Hepatocyte (in vitro differentiated cells): Measurements from ENCODE around the gene USE1. TPM values are rescaled to one million over a fixed set of nuclear protein-coding genes. Genes with fewer than 3 reads are reported as not detected.

Experiments
- DNase-seq: peaks from one replicate; pipeline ENCODE4 v3.0.0-alpha.2; 2016; ENCODE audit warnings: low spot score
- H2AFZ ChIP-seq: fragments of 200-600 bp; sonication (generic); 2 replicates; pipeline ENCODE4 v1.6.0; 2016; ENCODE audit warnings: antibody characterized with exemption, mild to moderate bottlenecking
- H3K27ac ChIP-seq: fragments of 200-600 bp; sonication (generic); 2 replicates; pipeline ENCODE4 v1.5.1; 2016; ENCODE audit warnings: mild to moderate bottlenecking
- H3K27me3 ChIP-seq: fragments of 200-600 bp; sonication (generic); 2 replicates; pipeline ENCODE4 v1.6.1; 2016
- H3K36me3 ChIP-seq: fragments of 200-600 bp; sonication (generic); replicated peaks from 2 replicates; pipeline ENCODE4 v1.5.1; 2016; ENCODE audit warnings: low read depth; ENCODE audit not compliant: insufficient read depth
- H3K4me1 ChIP-seq: fragments of 200-600 bp; sonication (generic); 2 replicates; pipeline ENCODE4 v1.5.1; 2016; ENCODE audit warnings: mild to moderate bottlenecking, moderate library complexity; ENCODE audit not compliant: insufficient read depth
- H3K4me2 ChIP-seq: fragments of 200-600 bp; sonication (generic); 2 replicates; pipeline ENCODE4 v1.6.0; 2016
- H3K4me3 ChIP-seq: fragments of 200-600 bp; sonication (generic); 2 replicates; pipeline ENCODE4 v1.5.1; 2016; ENCODE audit warnings: mild to moderate bottlenecking
- H3K79me2 ChIP-seq: fragments of 200-600 bp; sonication (generic); 2 replicates; pipeline ENCODE4 v1.6.0; 2017; ENCODE audit warnings: mild to moderate bottlenecking
- H3K9me2 ChIP-seq: fragments of 200-600 bp; sonication (generic); replicated peaks from 2 replicates; pipeline ENCODE4 v1.6.0; 2017; ENCODE audit warnings: mild to moderate bottlenecking; ENCODE audit not compliant: insufficient read depth
- H3K9me3 ChIP-seq: fragments of 200-600 bp; sonication (generic); 2 replicates; pipeline ENCODE4 v1.5.1; 2016; ENCODE audit warnings: low read depth, mild to moderate bottlenecking
- H4K20me1 ChIP-seq: fragments of 200-600 bp; sonication (generic); 2 replicates; pipeline ENCODE4 v1.6.0; 2016; ENCODE audit warnings: mild to moderate bottlenecking; ENCODE audit not compliant: insufficient read depth, poor library complexity, severe bottlenecking
- EZH2 ChIP-seq: fragments of 200-600 bp; sonication (generic); IDR thresholded peaks from 2 replicates; pipeline ENCODE4 v1.6.1; 2016; ENCODE audit warnings: antibody characterized with exemption, mild to moderate bottlenecking, borderline replicate concordance
- EZH2phosphoT487 ChIP-seq: fragments of 200-600 bp; sonication (generic); IDR thresholded peaks from one replicate; pipeline ENCODE4 v1.6.1; 2018; ENCODE audit warnings: antibody characterized with exemption, mild to moderate bottlenecking, low read depth, moderate library complexity; ENCODE audit not compliant: unreplicated experiment, severe bottlenecking
- WGBS: methylation state at CpG from one replicate; pipeline ENCODE4 v1.1.6; 2016; ENCODE audit warnings: low lambda C conversion rate; ENCODE audit errors: missing lambda C conversion rate; 5-methylcytosine and 5-hydroxymethylcytosine counted together
- polyA plus RNA-seq: library from polyadenylated mRNA; unstranded; fragments of >200 nt; fragmentation: Nextera tagmentation; extraction: Ambion mirVana; gene quantifications from 2 replicates; pipeline ENCODE4 v1.2.1, GENCODE V29; 2016
- total RNA-seq: library from RNA; depleted of rRNA; stranded (reverse); fragments of >200 nt; gene quantifications from 2 replicates; pipeline ENCODE4 v1.2.3, GENCODE V29; 2014
- TF ChIP-seq, protein P1 (sequence below): fragments of 200-600 bp; sonication (generic); IDR thresholded peaks from 2 replicates; pipeline ENCODE4 v1.5.1; 2016; ENCODE audit warnings: antibody characterized with exemption, mild to moderate bottlenecking; ENCODE audit not compliant: poor library complexity

Gene USE1
- total and polyA plus RNA-seq, 2 experiments from 2014 or later: 26.9 to 46.7 TPM

DNA sequence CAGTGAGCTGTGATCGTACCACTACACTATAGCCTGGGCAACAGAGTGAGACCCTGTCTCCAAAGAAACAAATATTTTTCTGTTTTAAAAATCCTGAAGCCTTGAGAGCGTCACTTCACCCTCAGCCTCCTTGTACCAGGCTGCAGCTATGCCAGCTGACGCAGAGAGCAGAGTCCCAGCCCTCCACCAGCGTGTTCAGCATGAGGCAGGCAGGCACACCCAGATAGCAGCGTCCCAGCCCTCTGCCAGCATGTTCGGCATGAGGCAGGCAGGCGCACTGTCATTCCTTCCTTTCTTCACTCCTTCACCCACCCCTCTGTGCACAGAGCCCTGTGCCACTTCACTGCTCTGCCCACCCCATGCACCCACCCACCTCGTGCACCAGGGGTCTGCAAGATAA, 43.3 kb upstream of the USE1 start:
- Histone ChIP-seq H3K79me2 (no peaks in the 10 kb centered on the region), H3K4me2 (no peak overlapping the region), H4K20me1 (no peaks in the 10 kb centered on the region), H3K4me3 (no peak overlapping the region), H3K9me2 (no peaks in the 10 kb centered on the region), H3K36me3 (no peaks in the 10 kb centered on the region), H3K4me1 (no peaks in the 10 kb centered on the region), H3K27ac (no peak overlapping the region), H3K9me3 (no peaks in the 10 kb centered on the region), H3K27me3 (no peaks in the 10 kb centered on the region), H2AFZ (no peak overlapping the region)
- TF ChIP-seq EZH2phosphoT487: no peak
- TF ChIP-seq, protein P1, sequence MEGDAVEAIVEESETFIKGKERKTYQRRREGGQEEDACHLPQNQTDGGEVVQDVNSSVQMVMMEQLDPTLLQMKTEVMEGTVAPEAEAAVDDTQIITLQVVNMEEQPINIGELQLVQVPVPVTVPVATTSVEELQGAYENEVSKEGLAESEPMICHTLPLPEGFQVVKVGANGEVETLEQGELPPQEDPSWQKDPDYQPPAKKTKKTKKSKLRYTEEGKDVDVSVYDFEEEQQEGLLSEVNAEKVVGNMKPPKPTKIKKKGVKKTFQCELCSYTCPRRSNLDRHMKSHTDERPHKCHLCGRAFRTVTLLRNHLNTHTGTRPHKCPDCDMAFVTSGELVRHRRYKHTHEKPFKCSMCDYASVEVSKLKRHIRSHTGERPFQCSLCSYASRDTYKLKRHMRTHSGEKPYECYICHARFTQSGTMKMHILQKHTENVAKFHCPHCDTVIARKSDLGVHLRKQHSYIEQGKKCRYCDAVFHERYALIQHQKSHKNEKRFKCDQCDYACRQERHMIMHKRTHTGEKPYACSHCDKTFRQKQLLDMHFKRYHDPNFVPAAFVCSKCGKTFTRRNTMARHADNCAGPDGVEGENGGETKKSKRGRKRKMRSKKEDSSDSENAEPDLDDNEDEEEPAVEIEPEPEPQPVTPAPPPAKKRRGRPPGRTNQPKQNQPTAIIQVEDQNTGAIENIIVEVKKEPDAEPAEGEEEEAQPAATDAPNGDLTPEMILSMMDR: no peak
- no peak for TF ChIP-seq EZH2
- 98% methylated on average over 8 of the region's 8 CpGs for WGBS
- no peak for DNase-seq

DNA sequence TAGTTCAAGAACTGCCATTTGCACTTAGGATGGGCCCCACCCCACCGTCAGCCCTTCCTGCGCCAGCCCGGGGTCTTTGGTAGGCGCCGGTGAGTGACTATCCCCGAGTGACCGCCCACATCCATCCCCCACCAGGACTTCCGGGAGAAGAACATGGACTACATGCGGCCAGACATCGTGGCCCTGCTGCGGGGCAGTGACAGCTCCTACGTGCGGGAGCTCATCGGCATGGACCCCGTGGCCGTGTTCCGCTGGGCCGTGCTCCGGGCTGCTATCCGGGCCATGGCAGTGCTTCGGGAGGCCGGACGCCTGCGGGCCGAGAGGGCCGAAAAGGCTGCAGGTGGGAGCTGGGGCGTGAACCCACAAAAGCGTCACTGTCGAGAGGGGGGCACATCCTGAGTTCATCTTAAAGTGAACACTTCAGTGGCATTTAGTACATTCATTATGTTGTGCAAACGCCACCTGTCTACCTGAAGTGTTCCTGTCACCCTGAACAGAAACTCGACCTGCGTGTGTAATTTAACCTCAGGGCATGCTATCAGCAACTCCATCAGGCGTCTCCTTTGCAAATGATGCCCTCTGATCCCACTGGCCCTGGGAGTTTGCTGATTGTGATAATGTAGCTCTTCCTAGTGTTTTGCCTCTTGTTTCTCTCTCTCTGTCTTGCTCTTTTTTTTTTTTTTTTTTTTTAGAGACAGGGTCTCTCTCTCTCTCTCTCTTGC, 42.4 kb upstream of the USE1 start:
- H3K9me3 ChIP-seq: no peaks in the 10 kb centered on the region
- no peaks in the 10 kb centered on the region for H3K9me2 ChIP-seq
- H3K4me2 ChIP-seq: no peak overlapping the region
- no peaks in the 10 kb centered on the region for H3K27me3 ChIP-seq
- no peaks in the 10 kb centered on the region for H4K20me1 ChIP-seq
- TF ChIP-seq EZH2 (no peak), EZH2phosphoT487 (no peak)
- TF ChIP-seq, protein P1: no peak
- no peak overlapping the region for H3K27ac ChIP-seq
- H2AFZ ChIP-seq: no peak overlapping the region
- no peak overlapping the region for H3K4me3 ChIP-seq
- WGBS: 89% methylated on average over 33 of the region's 33 CpGs
- DNase-seq: no peak
- H3K4me1 ChIP-seq: no peaks in the 10 kb centered on the region
- H3K79me2 ChIP-seq: no peaks in the 10 kb centered on the region
- H3K36me3 ChIP-seq: no peaks in the 10 kb centered on the region

DNA sequence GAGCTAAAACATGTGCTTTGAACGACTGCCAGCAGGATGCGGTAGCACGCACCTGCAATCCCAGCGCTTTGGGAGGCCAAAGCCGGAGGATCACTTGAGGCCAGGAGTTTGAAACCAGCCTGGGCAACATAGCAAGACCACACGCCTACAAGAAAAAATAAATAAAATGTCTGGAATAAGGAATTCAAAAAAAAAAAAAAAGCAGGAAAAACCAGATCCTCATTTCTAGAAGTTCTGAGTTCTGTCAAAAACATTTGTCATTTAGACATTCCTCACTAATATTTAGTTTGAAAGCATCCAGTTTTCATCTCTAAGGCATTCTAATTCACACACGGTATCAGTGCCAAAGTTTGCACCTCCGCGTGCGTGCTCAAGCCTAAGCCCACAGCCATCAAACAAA, 36.9 kb upstream of the USE1 start:
- Histone ChIP-seq H4K20me1 (no peaks in the 10 kb centered on the region), H3K4me2 (no peak overlapping the region), H3K4me3 (no peak overlapping the region), H3K9me3 (no peaks in the 10 kb centered on the region), H3K79me2 (no peaks in the 10 kb centered on the region), H3K27me3 (no peaks in the 10 kb centered on the region), H3K27ac (no peak overlapping the region), H3K36me3 (no peaks in the 10 kb centered on the region), H3K4me1 (no peaks in the 10 kb centered on the region), H3K9me2 (no peaks in the 10 kb centered on the region), H2AFZ (no peak overlapping the region)
- no peak for TF ChIP-seq EZH2phosphoT487
- TF ChIP-seq EZH2: no peak
- TF ChIP-seq, protein P1: no peak
- over 99% methylated on average over 10 of the region's 10 CpGs for WGBS
- no peak for DNase-seq
